NCI-H2227 (cell line): ENCODE measurements around the gene SELENON.
A peak's percentile ranks its signal among the peaks of the same experiment; 100 is the strongest.

Experiments used
- DNase-seq: peaks from one replicate; lab custom pipeline; 2025; ENCODE audit not compliant: unreplicated experiment; lab: John Stamatoyannopoulos, UW

The SELENON gene

GRCh38 chr1:25770541-25771220 is 29.3 kb upstream of the SELENON start:
- DNase-seq = no peak

DNA sequence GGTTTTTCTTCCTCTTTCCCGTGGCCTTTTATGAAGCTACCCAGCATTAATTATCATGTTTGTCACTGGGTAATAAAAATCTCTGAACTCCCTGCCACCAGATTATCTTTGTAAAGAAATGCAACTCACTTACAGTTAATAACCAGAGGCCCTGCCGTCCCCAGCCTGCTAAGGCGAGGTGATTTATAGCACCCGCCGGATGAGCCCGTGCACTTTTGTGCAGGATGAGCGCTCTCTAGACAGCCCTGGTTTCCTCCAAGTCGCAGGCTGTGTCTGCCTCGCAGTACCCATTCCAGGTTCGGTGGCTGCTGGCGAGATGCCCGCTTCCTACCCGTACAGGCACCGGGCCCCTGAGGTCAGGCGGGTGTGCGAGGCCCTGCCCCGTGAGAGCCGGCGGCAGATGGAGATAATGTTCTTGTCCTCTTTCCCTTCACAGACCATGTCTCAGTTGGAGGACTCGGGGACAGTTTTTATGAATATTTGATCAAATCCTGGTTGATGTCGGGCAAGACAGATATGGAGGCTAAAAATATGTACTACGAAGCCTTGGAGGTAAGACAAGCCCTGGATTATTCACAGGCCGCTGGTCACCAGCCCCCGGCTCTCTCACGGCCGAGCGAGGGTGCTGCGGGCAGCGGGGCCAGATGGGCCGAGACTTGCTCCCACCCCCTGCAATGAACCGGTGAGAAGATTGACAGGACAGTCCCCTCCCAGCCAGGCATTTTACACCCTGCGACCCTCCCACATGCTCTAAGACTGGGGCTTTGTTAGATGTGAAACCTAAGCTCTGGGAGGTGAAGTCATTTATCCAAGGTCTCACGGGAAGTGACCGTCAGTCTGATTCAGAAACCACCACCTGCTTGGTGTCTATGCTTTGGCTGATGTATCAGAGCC is 28.5 kb upstream of the SELENON start:
- peak; percentile 80 for DNase-seq

DNA sequence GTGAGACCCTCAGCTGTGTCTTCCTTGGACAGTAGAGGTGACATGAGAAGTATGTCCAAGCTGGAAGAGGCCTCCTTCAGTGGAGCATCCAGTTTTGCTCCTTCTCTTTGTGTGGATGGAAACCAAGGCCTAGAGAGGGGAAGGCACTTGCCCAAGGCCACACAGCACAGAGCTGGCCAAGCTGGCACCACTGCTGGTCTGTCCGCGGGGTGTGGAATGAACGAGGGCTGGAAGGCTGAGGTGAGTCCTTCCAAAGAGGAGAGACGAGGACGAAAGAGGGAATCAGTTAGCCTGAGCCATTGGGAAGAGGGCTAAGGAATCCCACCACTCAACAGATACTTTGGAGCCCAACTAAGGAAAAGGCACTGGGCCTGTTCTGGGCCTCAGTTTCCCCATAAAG is 27.8 kb upstream of the SELENON start:
- DNase-seq = no peak

DNA sequence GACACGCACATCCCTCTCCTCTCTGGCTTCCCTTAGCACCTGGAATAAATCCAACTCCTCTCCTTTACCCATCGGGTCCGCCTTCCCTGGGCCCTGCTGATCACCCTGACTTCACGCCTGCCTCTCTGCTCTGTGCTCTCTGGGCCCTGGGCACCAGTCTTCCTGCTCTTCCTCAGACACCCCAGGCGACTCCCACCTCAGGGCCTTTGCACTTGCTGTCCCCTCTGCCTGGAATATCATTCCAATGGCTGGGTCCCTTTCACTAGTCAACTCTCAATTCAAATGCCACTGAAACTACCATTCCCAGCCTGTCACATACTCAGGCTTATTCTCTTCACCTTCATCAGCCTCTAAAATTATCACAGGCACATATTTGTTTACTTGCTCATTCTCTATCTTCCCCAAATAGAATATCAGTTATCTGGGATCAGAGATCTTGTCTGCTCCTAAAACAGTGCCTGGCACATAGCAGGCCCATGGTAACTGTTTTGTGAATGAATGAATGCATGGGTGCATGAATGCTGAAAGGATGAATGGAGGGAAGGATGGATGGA is 27.2 kb upstream of the SELENON start:
- no peak for DNase-seq

DNA sequence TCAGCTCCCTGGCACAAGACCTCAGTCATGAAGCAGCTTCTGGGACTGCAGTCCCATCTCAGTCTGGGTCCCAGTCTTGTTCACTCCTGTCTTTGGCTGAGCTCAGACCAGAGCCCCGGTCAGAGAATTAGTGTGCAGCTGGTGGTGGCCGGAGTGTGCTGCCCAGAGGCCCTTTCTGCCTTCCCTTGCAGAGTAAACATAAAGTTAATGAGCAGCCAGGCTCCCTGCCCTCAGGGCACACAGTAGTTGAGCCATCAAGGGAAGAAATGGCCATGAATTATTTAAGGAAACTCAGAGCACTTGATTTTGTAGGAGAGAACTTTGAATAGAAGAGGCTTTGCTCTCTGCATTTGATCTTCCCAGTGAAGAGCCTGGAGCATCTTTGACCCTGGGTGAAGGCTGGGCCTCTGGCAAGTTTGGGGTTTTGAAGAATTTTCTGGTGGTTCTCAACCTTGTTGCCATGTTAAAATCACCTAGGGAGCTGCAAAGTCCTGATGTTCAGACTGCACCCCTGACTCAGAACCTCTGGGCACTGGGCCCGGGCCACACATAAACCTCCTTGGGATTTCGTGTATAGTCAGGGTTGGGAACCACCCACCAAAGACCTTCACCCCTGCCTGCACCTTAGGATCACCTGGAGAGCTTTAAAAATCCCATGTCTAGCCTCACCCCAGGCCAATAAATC is 26.4 kb upstream of the SELENON start:
- no peak for DNase-seq

GRCh38 chr1:25774206-25774803 is 25.7 kb upstream of the SELENON start:
- no peak for DNase-seq

GRCh38 chr1:25774921-25775771 is 24.8 kb upstream of the SELENON start:
- DNase-seq = peak; percentile 77

DNA sequence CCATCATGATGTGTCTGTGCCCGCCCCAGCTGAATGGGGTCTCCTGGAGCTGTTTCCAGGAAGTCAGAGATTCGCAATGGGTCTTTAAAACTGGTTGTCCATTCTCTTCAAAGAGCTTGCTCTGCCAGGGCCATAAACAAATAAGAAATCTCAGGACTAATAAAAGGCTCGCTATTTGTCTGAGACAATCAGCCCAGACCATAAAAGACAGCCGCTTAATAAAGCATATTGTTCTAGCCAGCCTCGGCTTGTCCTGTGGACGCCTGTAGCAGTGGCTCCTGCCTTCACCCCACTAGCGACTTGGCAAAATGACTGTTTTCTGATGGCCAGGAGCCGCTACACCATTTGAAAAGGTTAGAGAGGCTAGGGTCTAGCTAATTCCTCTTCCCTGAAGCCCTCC is 20.6 kb upstream of the SELENON start:
- DNase-seq = no peak

- DNase-seq = no peak
Measured at GRCh38 chr1:25779894-25780293, 20.1 kb upstream of the SELENON start.

GRCh38 chr1:25780318-25781129 is 19.5 kb upstream of the SELENON start:
- DNase-seq = no peak

DNA sequence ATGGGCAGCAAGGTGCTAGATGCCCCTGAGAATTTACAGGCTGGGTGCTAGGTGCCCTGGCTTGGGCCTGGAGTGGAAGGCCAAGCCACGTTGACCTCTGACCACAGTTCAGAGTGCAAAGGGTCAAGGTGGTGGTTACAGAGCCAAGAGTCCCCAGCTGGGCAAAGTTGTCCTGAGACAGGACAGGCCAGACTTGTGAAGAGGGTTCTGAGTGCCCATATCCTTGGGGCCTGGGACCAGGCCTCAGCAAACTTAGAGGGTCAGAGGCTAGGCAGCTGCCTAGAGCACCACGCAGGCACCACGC is 18.9 kb upstream of the SELENON start:
- DNase-seq = no peak

- DNase-seq = no peak
Measured at GRCh38 chr1:25782608-25783201, 17.3 kb upstream of the SELENON start.

DNA sequence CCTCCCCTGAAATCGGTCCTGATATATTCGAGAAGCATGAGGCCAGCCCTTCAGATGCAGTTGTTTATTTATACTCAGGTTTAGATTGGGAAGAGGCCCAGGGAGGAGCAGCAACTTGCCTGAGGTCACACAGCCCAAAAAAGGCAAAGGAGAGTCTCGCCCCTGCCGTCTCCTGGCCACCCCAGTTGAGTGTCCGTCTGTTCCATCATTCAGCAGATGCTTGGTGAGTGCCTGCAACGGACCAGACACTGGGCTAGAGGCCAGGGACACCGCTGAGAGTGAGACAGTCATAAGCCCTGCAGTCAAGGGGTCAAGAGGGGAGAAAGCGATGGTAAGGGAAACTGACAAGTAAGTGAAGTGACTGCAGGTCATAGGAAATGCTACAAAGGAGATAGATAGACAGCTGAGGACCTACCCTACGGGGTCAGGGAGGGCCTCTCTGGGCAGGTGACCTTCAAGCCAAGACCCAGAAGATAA is 15.4 kb upstream of the SELENON start:
- DNase-seq = no peak

DNA sequence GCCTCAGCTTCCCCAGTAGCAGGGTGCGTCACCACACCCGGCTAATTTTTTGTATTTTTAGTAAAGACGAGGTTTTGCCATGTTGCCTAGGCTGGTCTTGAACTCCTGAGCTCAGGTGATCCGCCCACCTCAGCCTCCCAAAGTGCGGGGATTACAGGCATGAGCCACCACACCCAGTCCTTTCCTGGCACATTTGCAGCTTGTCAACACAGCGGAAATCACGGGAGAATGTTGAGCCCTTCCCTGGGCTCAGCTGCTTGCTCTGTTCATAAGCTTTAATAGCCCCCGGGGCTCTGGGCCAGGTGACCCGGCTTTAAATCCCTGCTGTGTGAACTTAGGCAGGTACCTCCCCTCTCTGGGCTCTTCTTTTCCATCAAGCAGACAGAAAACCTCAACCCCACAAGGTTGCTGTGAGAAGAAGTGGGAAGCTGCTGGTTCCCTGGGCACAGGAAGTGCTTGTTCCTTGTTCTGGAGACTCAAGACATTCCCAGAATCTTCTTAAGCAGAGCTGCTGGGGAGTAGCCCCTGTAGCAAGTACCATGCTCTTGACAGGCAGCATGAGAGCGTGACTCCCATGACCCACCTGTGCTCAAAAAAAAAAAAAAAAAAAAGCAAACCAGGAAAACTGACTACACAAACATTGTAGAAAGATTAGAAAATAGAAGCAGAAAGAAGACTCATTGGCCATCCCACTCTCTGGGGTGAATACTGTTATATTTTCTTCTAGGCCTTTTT is 14.5 kb upstream of the SELENON start:
- DNase-seq = no peak

GRCh38 chr1:25786887-25787759 is 12.9 kb upstream of the SELENON start:
- DNase-seq = no peak

DNA sequence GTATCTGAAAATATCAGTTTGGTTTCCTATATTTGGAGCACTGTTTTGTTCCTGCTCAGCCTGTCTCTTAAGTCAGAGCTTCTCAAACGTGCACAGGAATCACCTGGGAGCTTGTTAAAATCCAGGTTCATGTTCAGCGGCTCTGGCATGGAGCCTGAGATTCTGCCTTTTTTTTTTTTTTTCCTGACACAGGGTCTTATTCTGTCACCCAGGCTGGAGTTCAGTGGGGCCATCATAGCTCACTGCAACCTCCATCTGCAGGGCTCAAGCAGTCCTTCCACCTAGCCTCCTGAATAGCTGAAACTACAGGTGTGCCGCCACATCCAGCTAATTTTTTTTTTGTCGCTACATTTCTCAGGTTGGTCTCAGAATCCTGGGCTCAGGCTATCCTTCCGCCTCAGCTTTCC is 12.2 kb upstream of the SELENON start:
- DNase-seq = no peak

- no peak for DNase-seq
Measured at GRCh38 chr1:25790472-25790871, 9.5 kb upstream of the SELENON start.
